Mucosa of descending colon (tissue), 3 donors: Measurements from ENCODE around the gene C1RL. TPM values are rescaled to one million over a fixed set of nuclear protein-coding genes. Genes with fewer than 3 reads are reported as not detected.

Experiments used
- ATAC-seq: fragments of 200-7000 bp; cut with Tn5 transposase; one replicate; pipeline ENCODE4 v1.9.1; 2020; ENCODE audit warnings: mild to moderate bottlenecking, moderate library complexity
- DNase-seq, 3 donors: peaks; one replicate each; pipeline ENCODE4 v3.0.0-alpha.2; 2020
- H3K36me3 ChIP-seq: fragments of 200-600 bp; one replicate; pipeline ENCODE4 v1.8.0; 2021; ENCODE audit warnings: low read depth, mild to moderate bottlenecking
- H3K4me1 ChIP-seq: fragments of 200-600 bp; one replicate; pipeline ENCODE4 v1.8.0; 2021; ENCODE audit warnings: low read depth, mild to moderate bottlenecking
- H3K4me3 ChIP-seq: fragments of 200-600 bp; one replicate; pipeline ENCODE4 v1.8.0; 2021; ENCODE audit warnings: mild to moderate bottlenecking
- H3K9me3 ChIP-seq: fragments of 200-600 bp; one replicate; pipeline ENCODE4 v1.8.0; 2021; ENCODE audit warnings: mild to moderate bottlenecking
- CTCF ChIP-seq: fragments of 200-600 bp; IDR thresholded peaks from one replicate; pipeline ENCODE4 v1.8.0; 2022; ENCODE audit warnings: antibody characterized with exemption, mild to moderate bottlenecking
- intact Hi-C, 2 donors: fragments of 100-400 bp; cut with DNase I in 1 of 2; cut with micrococcal nuclease in 1 of 2; formaldehyde crosslinking; loops; one replicate each; pipeline versions ENCODE4 v1.11.0 to v1.11.1; 2022; cut with DNase I, micrococcal nuclease
- total RNA-seq, 3 donors: library from RNA; stranded (reverse); fragmentation: NEBNext Ultra II Directional in 2 of 3; extraction: Animal tissue kit (Norgen Biotek cat#: 25700) in 2 of 3; gene quantifications; one replicate each; pipeline versions ENCODE4 v1.2.1 to v1.2.4, GENCODE V29; 2021 to 2023
- donor health status: DM: no; HTN: no; CAD: no; lungs with moderate emphysema.
- donor health status: DM: no; HTN: no; CAD: no.
- donor health status: DM: no; HTN: yes; CAD: no.

Gene C1RL
- total RNA-seq, 3 donors from 2014 or later = 47.5 to 61.4 (median 49.4) TPM

- TF ChIP-seq CTCF = no peak
- no peak for ATAC-seq
- Histone ChIP-seq H3K4me3 (no peak overlapping the region), H3K4me1 (no peaks in the 10 kb centered on the region), H3K36me3 (no peaks in the 10 kb centered on the region), H3K9me3 (no peaks in the 10 kb centered on the region)
- DNase-seq = no peak
- intact Hi-C loops = no loop called here
Observed at GRCh38 chr12:7146906-7147305, 37.9 kb upstream of the C1RL start.

- ATAC-seq (no peak), DNase-seq (no peak)
- no peaks in the 10 kb centered on the region for H3K9me3 ChIP-seq
- TF ChIP-seq CTCF = no peak
- no peaks in the 10 kb centered on the region for H3K4me1 ChIP-seq
- H3K36me3 ChIP-seq = no peaks in the 10 kb centered on the region
- H3K4me3 ChIP-seq = no peak overlapping the region
- intact Hi-C loops = no loop called here
Observed at GRCh38 chr12:7146228-7146627, 37.2 kb upstream of the C1RL start.

GRCh38 chr12:7145671-7146070, 36.7 kb upstream of the C1RL start:
- no peaks in the 10 kb centered on the region for H3K9me3 ChIP-seq
- ATAC-seq (no peak), DNase-seq (no peak)
- H3K4me1 ChIP-seq = no peaks in the 10 kb centered on the region
- H3K4me3 ChIP-seq = no peak overlapping the region
- intact Hi-C loops = no loop called here
- H3K36me3 ChIP-seq = no peaks in the 10 kb centered on the region
- TF ChIP-seq CTCF = no peak

- ATAC-seq (peak; percentile 36), DNase-seq (no peak)
- TF ChIP-seq CTCF = no peak
- Histone ChIP-seq H3K36me3 (no peaks in the 10 kb centered on the region), H3K4me1 (no peaks in the 10 kb centered on the region), H3K4me3 (no peak overlapping the region), H3K9me3 (no peaks in the 10 kb centered on the region)
- intact Hi-C loops = no loop called here
Observed at GRCh38 chr12:7144414-7145120, 35.6 kb upstream of the C1RL start.

- intact Hi-C loops = no loop called here
- H3K9me3 ChIP-seq = no peaks in the 10 kb centered on the region
- H3K4me1 ChIP-seq = no peaks in the 10 kb centered on the region
- H3K4me3 ChIP-seq = no peak overlapping the region
- no peaks in the 10 kb centered on the region for H3K36me3 ChIP-seq
- DNase-seq (no peak), ATAC-seq (no peak)
- no peak for TF ChIP-seq CTCF
Observed at GRCh38 chr12:7143564-7143963, 34.5 kb upstream of the C1RL start.
